ENCODE measurements around the gene TMEM259.

- TF ChIP-seq CTCF (IDR thresholded peaks at IDR 0.05), result no peak
- no peak for TF ChIP-seq EP300 (IDR thresholded peaks at IDR 0.05; ENCODE audit: low read depth)
- no peak for TF ChIP-seq POLR2AphosphoS5 (IDR thresholded peaks at IDR 0.05)
- no peak for TF ChIP-seq POLR2A (IDR thresholded peaks at IDR 0.05)
Measured at GRCh38 chr19:1010586-1011510, 10.1 kb downstream of the TMEM259 start.
